ENCODE measurements around the gene SRSF6.
"Not testable (repeated sequence)": the region's sequence is repeated elsewhere in the genome, so short reads cannot be mapped to it uniquely, and the experiment has no call there.

The SRSF6 gene

GRCh38 chr20:43457640-43458421, at the start of gene SRSF6:
Gene SRSF6, plus strand, starts transcription at chr20:43457896. Its CDS starts 138 bp downstream, at chr20:43458034.
- peak; percentile 86 for DNase-seq (ENCODE audit: low read depth)

GRCh38 chr20:43408848-43409576, 48.7 kb upstream of the SRSF6 start:
- DNase-seq (ENCODE audit: low read depth): peak; percentile 14

GRCh38 chr20:43409577-43409913, 48.2 kb upstream of the SRSF6 start:
- DNase-seq (ENCODE audit: low read depth): no peak

GRCh38 chr20:43415661-43416430, 41.9 kb upstream of the SRSF6 start:
- no peak for DNase-seq (ENCODE audit: low read depth)

DNA sequence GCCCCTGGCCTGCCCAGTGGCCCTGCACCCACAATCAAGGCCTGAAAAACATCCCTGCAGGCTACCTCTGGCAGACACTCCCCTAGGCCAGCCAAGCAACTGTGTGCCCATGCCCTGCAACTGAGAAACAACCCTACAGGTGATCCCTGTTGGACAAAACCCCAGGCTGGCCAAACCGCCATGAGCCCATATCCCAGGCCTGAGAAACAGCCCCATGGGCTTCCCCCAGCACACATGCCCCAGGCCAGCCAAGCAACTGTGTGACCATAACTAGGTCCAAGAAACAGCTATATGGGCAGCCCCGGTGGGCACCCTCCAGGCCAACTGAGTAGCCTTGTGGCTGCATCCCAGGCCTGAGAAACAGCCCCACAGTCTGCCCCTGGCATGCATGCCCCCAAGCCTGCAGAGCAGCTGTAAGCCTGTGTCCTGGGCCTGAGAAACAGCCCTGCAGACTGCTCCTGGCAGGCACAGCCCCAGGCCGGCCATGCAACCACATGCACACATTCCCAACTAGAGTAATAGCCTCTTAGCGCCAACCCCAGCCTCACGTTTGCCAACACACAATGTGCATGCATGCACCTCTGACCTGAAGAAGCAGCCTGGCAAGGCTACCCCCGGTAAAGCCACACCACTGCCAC, 41.0 kb upstream of the SRSF6 start:
- DNase-seq (ENCODE audit: low read depth): no peak

- no peak for DNase-seq (ENCODE audit: low read depth)
These were observed 37.5 kb upstream of the SRSF6 start for GRCh38 chr20:43420192-43420591.

- not testable (repeated sequence) for DNase-seq (ENCODE audit: low read depth)
These were observed 36.8 kb upstream of the SRSF6 start for GRCh38 chr20:43420913-43421312.

GRCh38 chr20:43426172-43426571, 31.5 kb upstream of the SRSF6 start:
- DNase-seq (ENCODE audit: low read depth): no peak

DNA sequence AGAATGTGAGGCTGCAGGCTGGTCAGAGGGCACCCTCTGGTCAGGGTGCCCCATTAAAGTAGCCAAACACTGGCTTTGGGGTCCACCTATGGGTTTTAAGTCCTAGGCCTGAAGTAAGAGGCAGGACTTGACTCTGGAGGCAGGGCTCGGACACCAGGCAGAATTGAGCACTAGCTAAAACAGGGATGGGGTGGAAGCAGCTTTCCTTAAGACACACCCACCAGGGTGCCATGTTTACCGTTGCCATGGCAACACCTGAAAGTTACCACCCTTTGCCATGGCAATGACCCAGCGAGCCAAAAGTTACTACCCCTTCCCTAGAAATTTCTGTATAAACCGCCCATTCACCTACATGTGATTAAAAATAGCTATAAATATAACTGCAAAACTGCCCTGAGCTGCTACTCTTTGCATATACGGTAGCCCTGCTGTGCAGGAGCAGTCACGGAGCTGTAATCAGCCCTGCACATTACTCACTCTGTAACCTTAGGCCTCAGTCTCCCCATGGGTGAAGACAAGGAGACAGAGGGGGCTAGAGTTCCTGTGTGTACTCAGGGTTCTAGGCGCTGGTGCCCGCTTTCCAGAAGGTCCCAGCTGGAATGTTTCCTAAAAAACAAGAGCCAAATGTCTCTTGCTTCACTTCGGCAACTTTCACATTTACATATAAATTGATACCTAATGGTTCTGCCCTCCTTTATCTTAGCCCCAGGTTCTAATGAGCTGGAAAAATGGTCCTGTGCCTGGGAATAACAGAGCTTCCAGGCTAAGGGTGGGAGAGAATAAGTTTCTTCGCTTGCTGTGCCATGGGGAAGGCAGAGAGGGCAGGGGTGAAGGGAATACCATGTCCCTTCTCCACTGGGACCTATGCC, 27.2 kb upstream of the SRSF6 start:
- DNase-seq (ENCODE audit: low read depth): no peak

GRCh38 chr20:43431134-43431519, 26.6 kb upstream of the SRSF6 start:
- no peak for DNase-seq (ENCODE audit: low read depth)

DNA sequence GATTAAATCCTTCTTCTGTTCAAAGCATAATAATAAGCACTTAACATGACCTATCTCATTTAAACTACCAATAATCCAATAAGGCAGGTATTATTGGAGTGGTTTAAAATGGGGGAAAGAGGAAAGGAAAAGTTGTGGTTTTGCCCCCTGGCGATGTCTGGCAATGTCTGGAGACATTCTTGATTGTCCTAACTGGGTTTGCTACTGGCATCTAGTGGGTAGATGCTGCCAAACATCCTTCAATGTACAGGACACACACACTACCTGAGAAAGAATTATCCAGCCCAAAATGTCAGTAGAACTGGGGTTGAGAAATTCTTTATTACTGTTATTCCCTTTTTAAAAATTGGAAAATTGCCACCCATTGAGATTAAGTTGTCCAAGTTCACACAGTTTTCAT, 25.2 kb upstream of the SRSF6 start:
- DNase-seq (ENCODE audit: low read depth): no peak

GRCh38 chr20:43433250-43433854, 24.3 kb upstream of the SRSF6 start:
- no peak for DNase-seq (ENCODE audit: low read depth)

DNA sequence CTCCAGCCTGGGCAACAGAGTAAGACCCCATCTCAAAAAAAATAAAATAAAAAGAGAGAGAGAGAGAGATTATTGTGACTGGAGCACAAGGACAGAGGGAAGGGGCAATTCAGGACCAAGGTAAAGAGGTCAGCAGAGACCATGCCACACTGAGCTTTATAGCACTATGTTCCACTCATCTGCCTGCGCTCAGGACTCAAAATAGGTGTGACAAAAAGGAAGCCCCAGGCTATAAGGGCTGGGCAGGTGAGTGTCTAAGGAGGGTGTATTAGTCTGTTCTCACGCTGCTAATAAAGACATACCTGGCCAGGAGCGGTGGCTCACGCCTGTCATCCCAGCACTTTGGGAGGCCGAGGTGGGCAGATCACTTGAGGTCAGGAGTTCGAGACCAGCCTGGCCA, 23.1 kb upstream of the SRSF6 start:
- DNase-seq (ENCODE audit: low read depth): no peak

DNA sequence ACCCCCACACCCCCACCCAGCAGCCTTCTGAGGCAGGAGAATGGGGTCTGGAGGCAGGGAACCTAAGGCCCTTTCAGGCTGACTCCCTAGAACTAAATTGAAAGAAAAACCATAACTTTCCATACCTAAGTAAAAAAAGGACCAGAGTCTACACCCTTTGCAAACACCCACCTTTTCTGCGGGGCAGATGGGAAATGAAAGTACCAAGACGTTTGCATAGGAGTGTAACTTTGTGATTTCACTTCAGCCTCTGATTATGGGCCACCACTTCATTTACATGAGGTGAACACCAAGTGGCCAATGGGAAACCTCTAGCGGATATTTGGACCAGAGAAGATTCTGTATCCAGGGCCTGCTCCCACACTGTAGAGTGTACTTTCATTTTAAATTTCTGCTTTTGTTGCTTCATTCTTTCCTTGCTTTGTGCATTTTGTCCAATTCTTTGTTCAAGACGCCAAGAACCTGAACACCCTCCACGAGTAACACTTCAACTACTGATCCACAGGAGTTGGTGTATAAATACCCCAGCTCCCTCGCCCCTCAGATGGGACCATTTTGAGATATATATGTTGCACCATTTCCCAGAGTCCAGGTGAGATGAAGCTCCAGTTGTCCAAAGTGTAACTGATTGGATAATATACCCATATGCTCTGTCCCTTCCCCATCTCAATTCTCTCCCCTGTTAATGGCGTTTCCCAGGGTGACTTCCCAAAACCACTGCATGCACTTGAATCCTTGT, 18.9 kb upstream of the SRSF6 start:
- DNase-seq (ENCODE audit: low read depth): no peak

DNA sequence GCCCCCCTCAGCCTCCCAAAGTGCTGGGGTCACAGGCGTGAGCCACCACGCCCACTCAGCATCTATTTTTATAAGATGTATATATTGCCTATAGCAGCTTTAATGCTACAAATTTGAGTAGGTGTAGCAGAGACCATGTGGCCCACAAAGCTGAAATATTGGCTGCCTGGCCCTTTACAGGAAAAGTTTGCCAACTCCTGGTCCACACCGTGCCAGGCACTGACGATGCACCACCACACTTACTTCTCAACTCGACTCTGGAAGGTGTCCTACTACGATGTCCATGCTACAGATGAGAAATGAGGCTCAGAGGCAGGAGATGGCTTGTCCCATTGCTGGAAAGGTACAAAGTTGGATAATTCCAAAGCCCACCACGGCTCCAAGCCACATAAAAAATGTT, 17.2 kb upstream of the SRSF6 start:
- no peak for DNase-seq (ENCODE audit: low read depth)

GRCh38 chr20:43442282-43442880, 15.3 kb upstream of the SRSF6 start:
- no peak for DNase-seq (ENCODE audit: low read depth)

DNA sequence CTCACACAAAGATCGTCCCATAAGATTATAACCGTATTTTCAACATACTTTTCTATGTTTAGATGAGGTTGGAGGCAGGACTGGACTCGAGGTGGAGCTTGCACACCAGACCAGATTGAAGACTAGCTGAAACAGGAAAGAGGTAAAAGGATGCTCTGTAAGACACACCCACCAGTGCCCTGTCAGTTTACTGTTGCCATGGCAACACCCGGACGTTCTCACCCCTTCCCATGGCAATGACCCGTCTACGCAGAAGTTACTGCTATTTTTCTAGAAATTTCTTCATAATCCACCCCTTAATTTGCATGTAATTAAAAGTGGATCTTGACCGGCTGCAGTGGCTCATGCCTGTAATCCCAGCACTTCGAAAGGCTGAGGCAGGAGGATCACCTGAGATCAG, 13.6 kb upstream of the SRSF6 start:
- DNase-seq (ENCODE audit: low read depth): no peak

DNA sequence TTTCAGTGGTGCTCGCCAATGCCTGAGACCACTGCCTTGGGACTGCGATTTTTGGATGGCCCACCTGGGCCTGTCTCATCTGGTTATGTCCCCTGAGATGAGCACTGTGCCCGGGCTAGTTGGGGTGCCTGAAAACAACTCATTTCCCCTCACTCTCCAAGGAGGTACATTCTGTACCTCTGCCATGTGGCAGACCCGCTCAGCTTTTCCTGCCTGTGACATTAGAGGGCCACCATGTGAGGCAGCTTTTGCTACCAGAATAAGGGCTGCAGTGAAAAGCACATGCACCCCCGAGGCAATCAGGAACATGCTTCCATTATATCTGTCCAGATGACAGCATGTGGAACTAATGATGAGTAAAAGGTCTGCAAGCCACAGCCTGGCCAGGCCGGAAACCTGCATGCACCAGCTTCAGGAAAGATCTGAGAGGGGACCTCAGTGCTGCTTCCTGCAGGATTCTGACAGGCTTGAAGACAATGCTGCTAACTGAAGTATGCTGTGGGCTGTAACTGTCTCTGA, 11.3 kb upstream of the SRSF6 start:
- no peak for DNase-seq (ENCODE audit: low read depth)

DNA sequence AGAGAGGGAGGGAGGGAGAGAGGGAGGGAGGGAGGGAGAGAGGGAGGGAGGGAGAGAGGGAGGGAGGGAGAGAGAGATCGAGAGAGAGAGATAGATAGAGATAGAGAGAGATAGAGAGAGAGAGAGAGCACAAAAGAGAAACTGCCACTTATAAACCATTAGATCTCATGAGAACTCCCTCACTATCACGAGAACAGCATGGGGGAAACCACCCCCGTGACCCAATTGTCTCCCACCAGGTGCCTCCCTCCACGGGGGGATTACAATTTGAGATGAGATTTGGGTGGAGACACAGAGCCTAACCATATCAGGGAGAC, 9.3 kb upstream of the SRSF6 start:
- DNase-seq (ENCODE audit: low read depth): not testable (repeated sequence)

Measured in HS-5 (cell line).